ENCODE data around the gene TMEM176A.
"Not testable (repeated sequence)": the region's sequence is repeated elsewhere in the genome, so short reads cannot be mapped to it uniquely, and the experiment has no call there.

Gene TMEM176A

DNA sequence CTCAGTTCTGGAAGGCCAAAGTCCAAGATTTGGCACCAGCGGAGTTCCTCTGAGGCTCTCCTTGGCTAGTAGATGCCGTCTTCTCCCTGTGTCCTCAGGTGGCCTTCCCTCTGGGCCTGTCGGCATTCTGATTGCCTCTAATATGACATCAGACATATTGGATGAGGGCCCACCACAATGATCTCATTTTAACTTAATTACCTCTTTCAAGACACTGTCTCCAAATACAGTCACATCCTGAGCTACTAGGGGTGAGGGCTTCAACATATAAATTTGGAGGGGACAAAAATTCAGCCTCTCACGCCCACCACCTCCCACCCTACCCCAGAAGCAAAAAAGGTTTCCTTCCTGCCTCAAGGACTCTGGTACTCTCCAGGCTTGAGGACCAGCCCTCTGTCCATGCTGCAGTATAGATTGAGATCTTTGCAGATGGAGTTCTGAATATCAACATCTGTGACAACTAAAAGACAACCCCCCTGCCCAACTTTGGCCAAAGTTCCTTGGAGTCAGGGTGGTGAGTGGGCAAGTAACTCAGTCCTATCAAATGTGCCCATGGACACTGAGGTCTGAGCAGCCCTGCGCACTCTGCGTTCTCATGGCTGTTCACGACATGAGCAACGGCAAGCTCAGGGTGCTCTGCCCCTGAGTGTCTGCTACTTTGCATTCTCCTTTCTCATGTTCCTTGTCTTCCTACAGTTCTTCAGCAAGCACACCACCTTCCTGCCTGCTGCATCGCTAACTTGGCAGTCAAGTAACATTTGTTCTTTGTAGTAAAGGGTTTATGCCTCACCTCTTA is 11.9 kb upstream of the TMEM176A start:
- no peak for DNase-seq

DNA sequence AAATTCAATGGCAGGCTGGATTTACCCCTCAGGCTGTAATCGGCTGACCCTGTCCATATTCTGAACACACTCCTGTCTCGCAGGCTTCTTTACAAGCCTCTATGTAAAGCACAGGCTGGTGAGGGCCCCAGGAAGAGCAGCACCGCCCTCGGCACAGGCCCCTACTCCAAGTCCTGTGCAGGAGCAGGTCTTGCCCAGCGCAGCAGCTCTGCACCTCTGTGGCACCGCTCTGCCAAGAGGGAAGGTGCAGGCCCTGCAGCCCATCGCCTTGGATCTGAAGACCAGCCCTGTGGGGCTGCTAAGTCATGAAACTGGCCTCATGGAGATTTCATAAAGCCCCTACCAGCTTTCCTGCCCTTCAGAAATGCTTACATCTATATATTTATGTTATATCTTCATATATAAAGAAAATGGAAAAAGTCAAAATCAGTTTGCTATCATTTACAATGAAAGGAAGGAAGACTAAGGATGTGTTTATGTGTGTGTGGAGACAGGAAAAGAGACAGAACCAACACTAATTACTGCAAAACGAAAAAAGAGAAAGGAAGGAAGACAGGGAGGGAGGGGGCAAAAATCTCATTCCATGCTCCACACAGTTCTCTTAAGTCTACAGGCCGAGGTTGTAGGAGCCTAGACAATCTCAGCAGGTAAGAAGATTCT is 10.0 kb upstream of the TMEM176A start:
- DNase-seq: no peak

DNA sequence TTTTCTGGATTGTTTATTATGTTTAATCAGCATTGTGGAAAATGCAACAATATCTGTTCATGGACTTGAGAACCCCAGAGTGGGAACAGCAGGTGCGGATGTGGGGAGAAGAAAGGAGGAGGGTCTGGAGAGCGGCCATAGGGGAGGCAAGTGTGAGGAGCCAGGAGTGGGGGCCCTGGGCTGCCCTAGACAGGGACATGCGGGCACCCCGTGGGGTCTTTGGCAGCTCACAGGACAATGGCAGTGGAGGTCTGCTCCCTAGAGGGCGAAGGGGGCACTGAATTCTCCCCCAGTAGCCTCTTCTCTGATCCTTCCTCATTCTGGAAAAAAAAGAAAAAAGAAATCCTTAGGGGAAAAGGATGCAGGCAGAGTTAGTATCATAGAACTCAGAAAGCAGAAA is 9.3 kb upstream of the TMEM176A start:
- no peak for DNase-seq

DNA sequence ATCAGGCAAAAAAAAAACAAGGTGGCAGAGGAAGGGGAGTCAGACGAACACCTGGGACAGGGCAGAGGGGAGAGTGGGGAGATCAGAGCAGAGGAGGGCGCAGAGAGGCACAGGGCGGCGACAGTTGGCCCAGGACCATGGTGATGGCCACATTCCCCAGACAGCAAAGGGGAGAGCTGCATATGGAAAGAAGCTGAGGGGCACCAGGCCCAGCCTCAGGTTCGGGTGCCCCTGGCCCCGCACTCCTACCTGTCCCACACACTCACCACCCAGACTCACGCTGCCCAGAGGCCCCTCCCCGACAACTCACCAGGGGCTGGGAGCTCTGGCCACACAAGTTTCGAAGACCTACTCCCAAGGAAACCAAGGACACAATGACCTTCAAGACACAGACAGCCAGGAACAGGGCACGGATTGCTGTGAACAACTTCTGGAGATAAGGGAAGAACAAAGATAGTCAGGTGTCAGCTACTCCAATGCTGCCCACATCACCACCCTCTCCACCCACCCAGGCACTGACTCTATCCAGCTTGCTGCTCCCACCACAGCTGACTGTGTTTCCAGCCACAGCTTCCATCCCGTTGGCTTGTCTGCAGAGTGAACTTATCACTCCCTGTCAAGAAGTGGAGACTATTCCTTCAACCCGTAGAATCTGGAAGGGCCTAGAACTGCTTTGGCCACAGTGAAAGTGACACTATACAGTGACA is 8.7 kb upstream of the TMEM176A start:
- DNase-seq: no peak

DNA sequence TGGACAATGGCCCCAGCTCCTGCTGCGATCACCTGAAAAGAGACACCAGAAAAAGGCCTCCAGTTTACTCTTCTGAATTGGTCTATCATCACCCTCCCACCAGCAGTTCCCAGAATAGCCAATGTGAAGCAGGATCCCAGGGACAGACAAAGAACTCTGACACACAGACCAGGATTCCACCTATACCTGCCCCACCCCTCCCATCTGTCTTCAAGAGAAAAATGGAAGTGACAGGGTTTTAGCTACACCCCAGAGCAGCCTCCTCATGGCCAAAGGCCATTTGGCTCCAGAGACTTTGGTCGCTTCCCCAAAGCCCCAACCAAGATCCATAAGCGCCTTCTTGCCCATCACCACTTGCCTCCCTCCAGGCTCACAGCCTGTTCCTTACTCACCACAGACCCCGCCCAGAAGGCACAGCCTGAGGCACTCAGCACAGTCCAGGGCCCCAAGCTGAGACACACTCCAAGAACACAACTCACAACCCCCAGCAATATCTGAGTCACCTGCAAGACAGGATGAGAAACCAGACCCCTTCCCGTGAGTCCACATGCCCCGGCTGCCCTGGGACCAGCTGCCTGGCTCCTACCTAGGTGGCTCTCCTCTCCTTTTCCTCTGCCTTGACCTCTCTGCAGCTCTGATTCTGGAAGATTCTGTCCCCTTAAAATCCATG is 6.9 kb upstream of the TMEM176A start:
- no peak for DNase-seq

DNA sequence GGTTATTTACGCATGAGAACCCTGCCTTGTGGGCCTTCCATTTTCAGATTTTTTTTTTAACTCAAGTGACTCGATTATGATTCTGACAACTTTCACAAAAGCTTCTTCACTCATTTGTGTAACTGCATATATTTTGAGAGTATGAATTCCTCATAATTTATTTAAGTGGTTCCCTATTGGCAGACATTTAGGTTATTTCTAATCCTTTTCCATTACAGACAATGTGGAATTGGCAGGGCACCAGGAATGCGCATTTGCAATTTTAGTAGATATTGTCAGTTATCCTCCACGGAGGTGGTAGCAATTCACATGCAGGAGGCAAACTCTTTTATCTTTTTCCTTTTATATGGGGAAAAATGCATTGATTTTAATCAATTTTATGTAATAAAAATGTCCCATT is 2.9 kb upstream of the TMEM176A start:
- no peak for DNase-seq

DNA sequence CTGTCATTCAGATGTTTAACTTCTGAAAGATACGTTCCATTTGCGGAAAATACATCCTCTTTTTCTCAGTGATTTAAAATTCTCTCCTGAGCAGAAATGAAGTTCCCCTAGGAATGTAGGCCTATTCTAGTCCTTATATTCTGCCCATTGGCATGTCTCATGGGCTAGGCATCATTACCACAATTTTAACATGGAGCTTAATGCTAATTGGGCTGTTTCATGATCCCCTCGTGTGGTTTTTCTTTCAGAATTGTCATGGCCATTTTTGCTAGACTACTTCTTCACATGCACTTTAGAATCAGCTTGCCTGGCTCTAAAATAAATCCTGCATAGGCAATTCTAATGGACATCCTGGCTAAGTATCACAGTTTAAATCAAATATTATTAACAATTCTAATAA is 1.4 kb upstream of the TMEM176A start:
- no peak for DNase-seq

DNA sequence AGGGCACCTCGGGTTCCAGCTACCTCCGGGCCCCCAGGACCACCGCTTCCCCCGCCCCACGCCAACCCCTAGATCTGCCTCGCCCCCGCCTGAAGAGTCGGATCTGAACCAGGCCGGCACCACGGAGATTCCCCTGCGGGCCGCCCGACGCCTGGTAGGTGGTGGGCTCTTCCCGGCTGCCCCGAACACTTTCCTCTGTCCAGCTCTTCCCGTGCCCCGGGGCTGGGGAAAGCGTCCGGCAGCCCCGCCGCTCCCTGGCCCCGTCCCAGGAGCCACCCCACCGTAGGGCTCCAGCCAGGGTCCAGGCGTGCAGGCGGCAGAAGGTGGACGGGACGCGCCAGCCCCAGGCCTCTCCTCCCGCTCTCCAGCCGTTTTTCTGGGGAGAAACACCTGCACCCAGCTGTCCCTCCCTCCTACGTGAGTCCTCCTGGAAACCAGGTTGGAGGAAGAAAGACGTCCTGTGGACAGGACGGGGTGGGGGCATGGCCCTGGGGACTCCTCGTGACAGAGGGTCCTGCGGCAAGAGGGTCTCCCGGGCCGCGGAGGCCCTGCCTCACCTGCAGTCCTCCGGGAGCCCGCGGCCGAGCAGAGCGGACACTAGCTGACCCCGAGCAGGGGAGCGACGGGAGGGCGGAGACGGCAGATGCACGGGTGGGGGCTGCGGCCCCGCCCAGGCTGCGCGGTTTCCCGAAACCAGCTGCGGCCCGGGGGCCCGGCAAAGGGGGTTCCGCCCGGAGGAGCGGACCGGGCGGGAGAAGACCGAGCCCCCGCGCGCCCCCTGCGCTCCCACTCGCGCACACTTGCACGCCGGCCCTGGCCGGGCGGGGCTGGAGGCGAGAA is 608 bp upstream of the TMEM176A start, which contains the start of gene TMEM176B:
TMEM176B (minus strand) TSS at position 624 of the 840 bp plus-strand sequence. CDS start 3,795 bp downstream, outside the sequence.
- DNase-seq: no peak

GRCh38 chr7:150801242-150801945 is 825 bp downstream of the TMEM176A start:
- no peak for DNase-seq

- no peak for DNase-seq
Observed at GRCh38 chr7:150801946-150802771, 1.6 kb downstream of the TMEM176A start.

DNA sequence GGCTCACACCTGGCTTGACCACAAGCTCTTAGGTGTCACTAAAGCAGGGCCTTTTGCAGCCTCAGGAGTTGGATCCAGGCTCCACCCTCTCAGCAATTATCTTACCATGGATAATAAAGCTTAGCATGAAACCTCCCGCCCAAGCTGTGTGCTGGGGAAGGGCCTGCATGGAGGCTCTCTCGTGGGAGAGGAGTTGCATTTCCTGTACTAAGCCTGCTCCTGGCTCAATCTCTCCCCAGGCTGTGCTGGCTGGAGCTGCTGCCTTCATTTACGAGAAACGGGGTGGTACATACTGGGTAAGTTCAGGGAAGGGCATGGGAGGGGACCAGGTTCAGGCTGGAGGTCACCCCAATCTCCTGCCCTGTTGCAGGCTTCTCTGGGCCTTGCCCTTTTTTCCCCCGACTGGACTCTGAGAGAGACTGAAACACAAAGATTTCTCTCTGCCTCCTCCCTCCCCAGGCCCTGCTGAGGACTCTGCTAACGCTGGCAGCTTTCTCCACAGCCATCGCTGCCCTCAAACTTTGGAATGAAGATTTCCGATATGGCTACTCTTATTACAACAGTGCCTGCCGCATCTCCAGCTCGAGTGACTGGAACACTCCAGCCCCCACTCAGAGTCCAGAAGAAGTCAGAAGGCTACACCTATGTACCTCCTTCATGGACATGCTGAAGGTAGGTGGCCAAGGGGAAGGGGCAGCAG is 2.7 kb downstream of the TMEM176A start:
- DNase-seq: no peak

GRCh38 chr7:150804802-150805201 is 4.2 kb downstream of the TMEM176A start:
- no peak for DNase-seq

DNA sequence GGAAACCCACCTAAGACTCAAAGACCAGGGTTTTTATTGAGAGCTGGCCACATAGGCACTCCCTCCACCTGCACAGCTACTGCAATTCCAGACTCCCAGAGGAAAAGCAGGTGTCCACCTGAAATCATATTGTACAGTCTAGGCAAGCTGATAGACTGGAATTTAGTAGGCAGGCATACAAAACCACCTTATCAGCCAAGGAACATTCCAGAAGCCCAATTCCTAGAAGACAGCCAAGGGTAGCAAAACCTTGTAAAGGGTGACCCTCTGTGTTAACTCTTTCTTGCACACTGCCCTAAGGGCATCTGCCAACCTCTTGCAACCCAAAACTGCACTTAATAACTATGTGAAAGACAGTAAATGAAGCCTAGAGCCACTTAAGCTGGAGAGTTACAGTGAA is 5.3 kb downstream of the TMEM176A start:
- no peak for DNase-seq

GRCh38 chr7:150806454-150806853 is 5.9 kb downstream of the TMEM176A start:
- no peak for DNase-seq

GRCh38 chr7:150806863-150807262 is 6.3 kb downstream of the TMEM176A start:
- no peak for DNase-seq

DNA sequence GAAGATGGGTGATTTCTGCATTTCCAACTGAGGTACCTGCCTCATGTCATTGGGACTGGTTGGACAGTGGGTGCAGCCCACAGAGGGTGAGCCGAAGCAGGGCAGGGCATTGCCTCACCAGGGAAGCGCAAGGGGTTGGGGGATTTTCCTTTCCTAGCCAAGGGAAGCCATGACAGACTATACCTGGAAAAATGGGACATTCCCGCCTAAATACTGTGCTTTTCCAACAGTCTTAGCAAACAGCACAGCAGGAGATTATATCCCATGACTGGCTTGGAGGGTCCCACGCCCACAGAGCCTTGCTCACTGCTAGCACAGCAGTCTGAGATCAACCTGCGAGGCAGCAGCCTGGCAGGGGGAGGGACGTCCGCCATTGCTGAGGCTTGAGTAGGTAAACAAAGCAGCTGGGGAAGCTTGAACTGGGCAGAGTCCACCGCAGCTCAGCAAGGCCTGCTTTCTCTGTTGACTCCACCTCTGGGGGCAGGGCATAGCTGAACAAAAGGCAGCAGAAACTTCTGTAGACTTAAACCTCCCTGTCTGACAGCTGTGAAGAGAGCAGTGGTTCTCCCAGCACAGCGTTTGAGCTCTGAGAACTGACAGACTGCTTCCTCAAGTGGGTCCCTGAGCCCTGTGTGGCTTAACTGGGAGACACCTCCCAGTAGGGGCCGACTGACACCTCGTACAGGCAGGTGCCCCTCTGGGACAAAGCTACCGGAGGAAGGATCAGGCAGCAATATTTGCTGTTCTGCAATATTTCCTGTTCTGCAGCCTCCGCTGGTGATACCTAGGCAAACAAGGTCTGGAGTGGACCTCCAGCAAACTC is 7.3 kb downstream of the TMEM176A start:
- not testable (repeated sequence) for DNase-seq

- DNase-seq: no peak
Observed at GRCh38 chr7:150814328-150815001, 13.9 kb downstream of the TMEM176A start.

DNA sequence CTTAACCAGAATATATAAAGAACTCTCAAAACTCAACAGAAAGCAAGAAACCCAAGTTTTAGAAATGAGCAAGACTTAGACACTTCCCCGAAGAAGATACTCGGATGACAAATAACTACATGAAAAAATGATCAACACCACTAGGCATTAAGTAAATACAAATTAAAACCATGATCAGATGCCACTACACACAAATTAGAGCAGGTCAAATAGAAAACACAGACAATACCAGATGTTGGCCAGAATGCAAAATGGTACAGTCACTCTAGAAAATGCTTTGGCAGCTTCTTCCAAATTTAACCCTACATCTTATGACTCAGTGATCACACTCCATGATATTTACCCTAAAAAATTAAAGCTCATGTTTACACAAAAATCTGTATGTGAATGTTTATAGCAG is 18.4 kb downstream of the TMEM176A start:
- DNase-seq: no peak

- DNase-seq: no peak
Observed at GRCh38 chr7:150820148-150820547, 19.6 kb downstream of the TMEM176A start.

All from NK-92 treated with Interleukin-12 subunit alpha and Interleukin-12 subunit beta, amount 100 ng/mL, for 24 hours (cell line).